ENCODE data around the gene NEK1.
A peak's percentile ranks its signal among the peaks of the same experiment; 100 is the strongest.
"Not testable (repeated sequence)": the region's sequence is repeated elsewhere in the genome, so short reads cannot be mapped to it uniquely, and the experiment has no call there.

The NEK1 gene

DNA sequence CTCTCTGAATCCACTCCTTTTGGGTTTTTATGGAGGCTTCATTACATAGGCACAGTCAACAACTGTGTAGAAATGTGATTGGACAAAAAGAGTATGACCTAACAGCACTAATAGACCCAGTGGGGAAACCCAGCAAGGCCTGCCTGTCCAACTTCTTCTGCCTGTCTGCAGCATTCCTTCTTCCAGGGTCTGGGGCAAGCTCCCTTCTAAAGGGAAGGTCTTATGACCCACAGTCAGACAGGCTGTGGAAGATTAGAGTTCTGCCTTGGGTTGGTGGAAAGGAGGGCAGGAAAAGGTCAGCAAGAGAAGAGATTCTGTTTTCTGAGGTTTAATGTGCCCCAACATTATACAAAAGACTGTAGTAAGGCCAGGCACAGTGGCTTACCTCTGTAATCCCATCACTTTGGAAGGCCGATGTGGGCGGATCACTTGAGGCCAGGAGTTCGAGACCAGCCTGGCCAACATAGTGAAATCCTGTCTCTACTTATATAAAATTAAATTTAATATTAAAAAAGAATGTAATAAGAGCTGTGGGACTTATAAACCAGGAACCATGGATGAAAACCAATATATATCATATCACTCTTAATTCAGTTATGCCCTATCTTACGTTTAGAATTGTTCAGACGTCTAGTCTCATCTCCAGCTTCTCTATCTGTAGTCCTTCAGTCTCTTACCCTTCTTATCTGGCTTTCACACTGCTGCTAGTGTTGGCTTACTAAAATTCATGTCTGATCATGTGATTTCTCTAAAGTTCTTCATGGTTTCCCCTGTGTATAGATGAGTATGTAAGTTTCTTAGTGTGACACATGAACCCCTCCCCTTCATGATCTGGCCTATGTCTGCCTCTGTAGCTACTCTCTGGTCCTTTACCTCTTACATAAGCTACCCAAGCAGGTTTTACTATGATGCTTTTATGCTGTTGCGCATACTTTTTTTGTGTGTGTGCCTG lies 14.2 kb upstream of the NEK1 start:
- no peak for DNase-seq (ENCODE audit: low read depth in 2 of 3, low spot score in 2 of 3)

DNA sequence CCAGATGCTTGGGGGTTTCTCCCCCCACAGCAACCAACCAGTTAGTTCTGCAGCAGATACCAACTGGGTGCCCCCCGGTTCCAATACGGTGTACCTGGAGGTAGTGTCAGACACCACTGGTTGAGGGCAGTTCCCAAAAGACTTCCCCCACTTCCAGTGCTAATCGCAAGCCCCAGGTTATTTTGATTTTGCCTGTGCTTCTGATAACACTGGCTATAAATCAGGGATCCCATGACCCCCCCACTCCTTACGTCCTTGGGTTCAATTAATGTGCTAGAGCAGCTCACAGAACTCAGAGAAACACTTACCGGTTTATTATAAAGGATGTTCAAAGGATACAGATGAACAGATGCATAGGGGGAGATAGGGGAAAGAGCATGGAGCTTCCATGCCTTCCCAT lies 13.5 kb upstream of the NEK1 start:
- no peak for DNase-seq (ENCODE audit: low read depth in 2 of 3, low spot score in 2 of 3)

DNA sequence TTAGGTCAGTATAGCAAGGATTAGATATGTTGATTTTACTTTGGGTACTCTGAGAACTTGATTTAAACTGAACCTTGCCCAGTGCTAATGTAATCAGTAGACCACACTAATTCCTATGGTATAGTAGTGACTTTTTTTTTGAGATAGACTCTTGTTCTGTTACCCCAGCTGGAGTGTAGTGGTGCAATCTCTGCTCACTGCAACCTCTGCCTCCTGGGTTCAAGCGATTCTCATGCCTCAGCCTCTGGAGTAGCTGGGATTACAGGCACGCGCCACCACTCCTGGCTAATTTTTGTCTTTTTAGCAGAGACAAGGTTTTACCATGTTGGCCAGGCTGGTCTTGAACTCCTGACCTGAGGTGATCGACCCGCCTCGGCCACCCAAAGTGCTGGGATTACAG lies 11.6 kb upstream of the NEK1 start:
- not testable (repeated sequence) for DNase-seq (ENCODE audit: low read depth in 2 of 3, low spot score in 2 of 3)

DNA sequence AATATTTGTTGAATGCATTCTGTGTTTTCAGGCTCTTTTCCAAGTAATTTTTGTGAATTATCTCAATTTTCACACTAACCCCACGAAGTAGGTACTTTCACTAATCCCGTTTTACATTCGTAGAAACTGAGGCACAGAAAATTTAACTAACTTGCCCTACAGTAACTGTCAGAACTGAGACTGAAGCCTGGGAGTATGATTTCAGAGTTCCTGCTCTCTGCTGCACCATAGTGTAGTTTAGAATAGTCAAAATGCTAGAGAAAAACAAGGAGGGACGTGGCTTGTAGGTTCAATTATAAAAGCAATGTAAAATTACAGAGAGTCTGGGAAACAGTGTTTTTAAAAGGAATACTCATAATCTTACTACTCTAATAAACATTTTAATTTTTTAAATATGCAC lies 10.2 kb upstream of the NEK1 start:
- DNase-seq (ENCODE audit: low read depth in 2 of 3, low spot score in 2 of 3) = no peak

DNA sequence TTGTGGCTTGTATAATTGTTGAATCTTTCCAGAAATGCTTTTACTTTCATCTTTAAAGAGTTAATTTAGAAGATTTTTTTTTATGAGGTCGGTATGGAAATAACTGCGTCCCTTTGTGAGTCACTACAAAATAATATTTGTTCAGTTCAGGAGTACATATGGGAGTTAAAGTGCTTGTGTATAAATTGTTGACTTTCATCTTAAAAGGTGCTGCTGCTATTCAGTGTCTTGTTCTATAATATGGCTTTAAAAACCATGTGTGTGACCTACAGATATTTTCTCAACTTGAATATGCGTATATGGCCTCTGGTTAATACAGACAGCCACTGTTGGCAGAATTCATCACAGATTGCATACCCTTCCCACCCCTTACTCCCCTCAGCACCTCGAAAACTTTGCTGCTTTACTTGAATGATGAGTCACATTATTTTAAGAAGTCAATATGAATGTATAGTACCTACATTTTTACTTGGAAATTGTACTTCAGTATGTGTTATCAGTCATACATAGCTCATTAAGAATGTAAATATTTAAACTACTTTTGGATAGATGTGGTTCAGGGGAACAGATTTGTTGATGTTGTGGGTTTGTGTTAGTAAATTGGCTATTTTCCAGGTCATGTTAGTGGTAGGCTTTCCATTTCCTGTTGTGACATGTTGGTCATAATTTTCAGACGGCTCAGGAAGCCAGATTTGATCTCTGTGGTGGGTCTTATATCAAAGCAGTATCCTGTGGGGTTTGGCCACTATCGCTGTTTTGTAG lies 9.5 kb upstream of the NEK1 start:
- DNase-seq (ENCODE audit: low read depth in 2 of 3, low spot score in 2 of 3) = no peak

DNA sequence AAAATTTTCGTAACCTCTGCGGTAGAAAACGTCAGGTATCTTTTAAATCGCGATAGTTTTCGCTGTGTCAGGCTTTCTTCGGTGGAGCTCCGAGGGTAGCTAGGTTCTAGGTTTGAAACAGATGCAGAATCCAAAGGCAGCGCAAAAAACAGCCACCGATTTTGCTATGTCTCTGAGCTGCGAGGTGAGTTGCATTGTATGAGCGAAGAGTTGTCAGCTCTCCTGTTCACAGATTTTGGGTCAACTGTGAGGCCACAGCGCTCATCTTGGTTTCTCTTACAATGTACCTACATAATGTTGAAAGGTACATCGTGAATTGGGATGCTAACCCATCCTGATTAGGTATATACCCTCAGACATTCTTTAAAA lies 8.5 kb upstream of the NEK1 start:
- no peak for DNase-seq (ENCODE audit: low read depth in 2 of 3, low spot score in 2 of 3)

DNA sequence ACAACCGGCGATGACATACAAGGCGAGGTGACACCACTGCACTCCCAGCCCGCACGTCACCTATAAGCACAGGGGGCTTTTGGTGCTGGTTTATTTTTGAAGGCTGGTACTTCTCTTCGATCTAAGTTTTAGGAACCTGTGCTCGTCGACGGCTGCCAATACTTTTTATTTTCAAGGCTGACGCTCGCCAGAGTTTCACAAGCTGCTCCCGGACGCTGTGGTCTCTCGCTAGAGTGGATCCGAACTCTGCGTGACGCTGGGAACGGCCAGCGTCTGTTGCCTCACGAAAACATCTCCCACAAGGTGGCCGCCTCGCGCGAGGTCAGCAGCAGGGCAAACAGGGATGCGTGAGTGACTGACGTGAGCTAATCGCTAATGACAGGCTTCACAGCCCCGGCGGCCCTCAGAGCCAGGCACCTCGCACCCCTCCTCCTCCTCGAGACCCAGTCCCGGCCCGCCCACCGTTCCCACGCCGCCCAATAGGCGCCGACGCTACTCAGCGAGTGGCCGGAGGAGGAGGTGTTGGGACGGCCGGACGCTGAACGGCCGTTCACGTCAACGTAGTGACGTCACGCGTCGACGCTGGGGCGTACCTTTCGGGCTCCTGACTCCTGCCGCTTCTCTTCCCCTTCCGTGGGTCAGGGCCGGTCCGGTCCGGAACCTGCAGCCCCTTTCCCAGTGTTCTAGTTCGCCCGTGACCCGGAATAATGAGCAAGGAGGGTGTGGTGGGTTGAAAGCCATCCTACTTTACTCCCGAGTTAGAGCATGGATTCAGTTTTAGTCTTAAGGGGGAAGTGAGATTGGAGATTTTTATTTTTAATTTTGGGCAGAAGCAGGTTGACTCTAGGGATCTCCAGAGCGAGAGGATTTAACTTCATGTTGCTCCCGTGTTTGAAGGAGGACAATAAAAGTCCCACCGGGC lies 7.8 kb upstream of the NEK1 start, which contains the start of gene CLCN3:
CLCN3 (plus strand) TSS at position 621 of the 922 bp plus-strand sequence. CDS start 15,351 bp downstream, outside the sequence.
- peak; percentile 72 to 89 (median 83) for DNase-seq (ENCODE audit: low read depth in 2 of 3, low spot score in 2 of 3)

DNA sequence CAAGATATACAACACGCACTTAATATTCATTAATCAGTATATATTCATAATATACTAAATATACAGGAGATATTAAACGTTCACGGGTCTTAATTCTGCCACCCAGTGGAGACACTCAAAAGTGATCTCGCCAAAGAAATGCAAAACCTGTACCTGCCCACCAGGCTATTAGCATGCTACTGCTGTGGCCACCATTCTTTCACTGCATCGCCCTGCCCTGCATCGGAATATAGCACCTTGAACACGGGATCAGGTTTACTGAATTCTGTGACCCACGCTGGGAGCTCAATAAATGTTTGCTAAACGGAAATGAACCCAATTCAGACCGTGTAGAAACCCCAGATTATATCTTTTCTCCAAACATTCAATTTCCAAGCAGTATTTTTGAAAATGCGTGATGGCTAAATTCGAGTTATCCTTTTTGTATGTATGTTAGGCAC lies 7.2 kb upstream of the NEK1 start:
- peak in 1 of 3 experiments; percentile 14 for DNase-seq (ENCODE audit: low read depth in 2 of 3, low spot score in 2 of 3)

DNA sequence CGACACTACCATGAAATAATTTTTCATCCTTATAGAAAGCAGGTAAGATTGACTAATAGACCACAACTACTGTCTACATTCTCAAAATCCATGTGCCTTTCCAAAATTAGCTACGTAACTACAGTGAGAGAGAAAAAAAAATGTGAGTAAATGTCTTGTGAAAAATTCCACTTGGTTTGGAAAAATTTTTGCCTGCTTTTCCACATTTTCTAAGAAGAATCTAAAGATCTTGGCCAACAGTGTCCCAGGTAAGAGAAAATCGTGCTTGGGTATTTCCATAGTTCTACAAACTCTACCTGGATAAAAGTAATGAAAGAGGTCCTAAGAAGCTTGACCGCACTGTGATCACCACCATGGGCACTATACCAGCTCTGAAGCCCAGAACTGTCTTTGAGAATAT lies 6.6 kb upstream of the NEK1 start:
- no peak for DNase-seq (ENCODE audit: low read depth in 2 of 3, low spot score in 2 of 3)

DNA sequence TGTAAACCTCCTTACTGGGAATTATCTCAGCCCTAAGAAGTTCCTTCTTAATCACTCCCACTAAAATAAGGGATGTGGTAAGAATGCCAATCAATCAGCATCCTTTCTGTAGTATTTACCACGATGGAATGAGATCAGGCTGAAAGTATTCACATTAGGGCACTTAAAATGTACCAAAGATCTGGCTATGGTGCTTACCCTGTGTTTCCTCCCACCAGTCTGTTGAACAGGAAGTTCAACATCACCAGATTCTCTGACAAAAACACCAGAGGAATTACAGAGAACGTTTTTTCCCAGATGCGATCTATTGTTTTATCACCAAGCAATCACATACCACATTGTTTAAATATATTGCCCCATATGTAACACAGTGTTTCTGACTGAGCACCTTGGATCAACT lies 5.9 kb upstream of the NEK1 start:
- no peak for DNase-seq (ENCODE audit: low read depth in 2 of 3, low spot score in 2 of 3)

DNA sequence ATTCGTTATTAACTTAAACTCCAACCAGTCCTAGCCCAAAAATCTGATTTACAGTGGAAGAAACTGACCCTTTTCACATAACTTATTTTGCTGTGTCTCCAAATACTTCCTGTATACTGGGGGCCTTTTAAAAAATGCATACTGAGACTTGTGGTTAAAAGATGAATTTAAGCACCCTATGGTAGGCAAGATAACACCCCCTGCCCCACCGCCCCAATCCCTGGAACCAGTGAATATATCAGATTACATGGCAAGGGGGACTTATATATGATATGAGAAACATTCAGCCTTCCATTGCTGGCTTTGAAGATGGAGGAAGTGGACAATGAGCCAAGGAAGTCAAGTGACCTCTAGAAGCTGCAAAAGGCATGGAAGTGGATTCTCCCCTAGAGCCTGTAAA lies 4.9 kb upstream of the NEK1 start:
- no peak for DNase-seq (ENCODE audit: low read depth in 2 of 3, low spot score in 2 of 3)

DNA sequence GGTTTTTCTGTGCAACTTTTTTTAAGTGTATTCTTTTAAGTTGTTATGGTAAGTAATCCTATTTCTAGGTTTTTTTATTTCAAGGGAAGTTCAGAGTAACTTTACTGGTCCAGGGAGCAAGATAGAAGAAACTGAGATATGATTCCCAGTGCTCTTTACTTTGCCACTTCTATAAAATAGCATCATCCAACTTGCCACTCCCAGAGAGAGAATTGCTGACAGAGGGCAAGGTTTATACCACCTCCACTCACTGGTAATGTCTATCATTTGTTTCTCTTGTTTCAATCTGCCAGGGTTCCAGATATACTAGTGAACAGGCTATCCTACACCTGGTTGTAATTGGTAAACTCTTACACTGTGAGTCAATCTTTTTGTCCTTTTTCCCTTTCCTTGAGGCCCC lies 4.5 kb upstream of the NEK1 start:
- DNase-seq (ENCODE audit: low read depth in 2 of 3, low spot score in 2 of 3) = no peak

DNA sequence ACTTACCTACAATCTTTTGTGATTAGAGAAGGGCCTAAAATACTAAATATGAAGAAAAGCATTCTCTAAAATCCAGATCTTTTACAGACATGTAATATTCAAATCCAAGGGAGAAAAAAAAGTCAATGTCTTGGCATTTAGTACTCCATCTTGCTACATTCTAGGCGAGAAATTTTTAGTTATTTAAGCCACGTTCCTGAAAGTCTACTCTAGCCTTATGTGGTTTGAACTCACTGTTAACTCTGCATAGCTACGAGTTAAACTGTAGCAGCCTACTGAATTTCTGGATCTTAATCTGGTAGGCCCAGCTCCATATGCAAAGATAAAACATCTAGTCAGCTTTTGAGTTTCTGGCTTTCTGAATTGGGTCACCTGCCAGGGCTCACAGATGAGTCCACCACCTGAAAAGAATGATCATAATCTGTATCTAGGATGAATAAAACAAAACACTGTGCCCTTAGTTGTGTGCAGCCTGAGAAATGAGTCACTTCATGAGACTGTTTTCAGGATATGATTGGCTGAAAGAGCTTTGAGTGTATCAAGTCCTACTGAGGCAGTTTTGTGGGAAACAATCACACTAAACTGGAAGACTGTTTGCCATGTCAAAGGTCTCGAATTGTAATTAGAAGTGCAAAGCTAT lies 3.2 kb upstream of the NEK1 start:
- DNase-seq (ENCODE audit: low read depth in 2 of 3, low spot score in 2 of 3) = no peak

DNA sequence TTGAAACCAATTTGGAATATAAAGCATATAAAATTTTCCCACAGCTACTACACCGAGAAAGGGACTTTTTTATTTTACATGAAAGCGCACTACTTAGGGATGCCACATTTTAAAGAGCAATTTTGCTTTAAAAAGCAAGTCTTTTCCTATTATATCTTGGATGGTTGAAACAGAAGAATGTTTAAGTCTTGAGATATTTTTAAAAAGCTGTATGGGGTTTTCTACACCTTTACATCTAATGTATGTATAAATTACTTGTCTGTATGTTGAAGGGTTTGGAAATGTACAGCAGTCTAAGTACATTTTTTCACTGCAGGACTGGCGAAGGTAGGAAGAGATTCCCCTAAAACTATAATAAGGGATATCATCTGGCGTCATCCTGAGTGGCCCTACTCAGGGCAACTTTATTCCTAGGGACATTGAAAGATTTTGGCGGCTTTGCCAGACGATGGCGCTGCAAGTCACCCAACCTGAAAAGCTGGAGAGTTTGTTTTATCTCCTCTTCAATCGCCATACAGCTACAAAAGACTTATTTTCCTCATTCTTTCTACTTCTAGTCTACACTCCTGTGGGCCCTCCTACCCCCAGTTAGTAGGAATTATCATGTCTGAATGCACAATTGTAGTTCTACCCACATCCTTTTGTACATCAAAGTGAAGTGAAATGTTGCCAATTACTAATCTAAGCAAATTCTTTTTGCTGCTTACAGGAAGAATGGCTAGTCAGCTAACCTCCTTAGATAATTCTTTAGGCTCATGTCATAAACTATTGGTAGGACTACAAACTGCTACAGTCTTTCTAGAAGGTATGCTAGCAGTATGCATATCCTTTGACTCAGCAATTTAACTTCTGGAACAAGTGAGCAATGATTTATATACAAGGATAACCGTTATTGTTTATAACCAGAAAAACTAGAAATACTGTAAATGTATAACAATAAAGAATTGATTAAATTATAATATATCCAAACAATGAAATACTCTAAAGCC lies 782 bp upstream of the NEK1 start:
- peak; percentile 15 to 30 (median 21) for DNase-seq (ENCODE audit: low read depth in 2 of 3, low spot score in 2 of 3)

DNA sequence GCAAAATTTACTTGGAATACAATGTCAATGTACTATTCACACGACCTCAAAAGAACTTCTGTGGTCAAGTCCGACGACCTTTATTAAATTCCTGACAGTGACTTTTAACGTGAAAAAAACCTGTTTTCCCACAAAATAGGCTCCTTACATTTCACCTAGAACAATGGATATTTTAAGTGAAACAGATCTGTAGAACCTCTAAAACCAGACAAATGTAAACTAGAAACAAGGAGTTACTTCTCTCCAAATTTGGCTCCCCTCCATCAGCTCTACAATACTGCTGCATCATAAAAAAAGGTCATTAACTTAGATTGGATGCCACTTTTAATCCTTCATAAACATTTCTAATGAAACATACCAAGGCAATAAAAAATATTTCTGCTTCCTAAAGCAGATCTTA lies 1.2 kb downstream of the NEK1 start:
- no peak for DNase-seq (ENCODE audit: low read depth in 2 of 3, low spot score in 2 of 3)

DNA sequence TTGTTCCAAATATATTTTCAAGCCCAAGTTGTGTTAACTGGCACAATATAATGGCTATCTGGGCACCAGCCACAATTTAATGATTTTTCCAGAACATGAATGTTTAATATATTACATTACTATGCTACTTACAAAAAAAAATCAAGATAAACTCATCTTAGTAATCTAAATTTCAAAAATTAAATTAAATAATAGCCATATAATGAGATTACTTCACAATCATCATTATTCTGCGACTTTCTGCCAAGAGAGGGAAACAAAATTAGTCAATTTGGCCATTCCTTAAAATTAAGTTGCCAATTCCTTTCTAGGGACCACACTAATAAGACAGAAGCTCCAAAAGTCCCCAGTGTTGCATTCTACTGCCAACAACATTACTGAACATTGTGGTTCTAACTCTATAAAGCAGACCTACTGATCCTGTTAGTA lies 7.5 kb downstream of the NEK1 start:
- DNase-seq (ENCODE audit: low read depth in 2 of 3, low spot score in 2 of 3) = no peak

DNA sequence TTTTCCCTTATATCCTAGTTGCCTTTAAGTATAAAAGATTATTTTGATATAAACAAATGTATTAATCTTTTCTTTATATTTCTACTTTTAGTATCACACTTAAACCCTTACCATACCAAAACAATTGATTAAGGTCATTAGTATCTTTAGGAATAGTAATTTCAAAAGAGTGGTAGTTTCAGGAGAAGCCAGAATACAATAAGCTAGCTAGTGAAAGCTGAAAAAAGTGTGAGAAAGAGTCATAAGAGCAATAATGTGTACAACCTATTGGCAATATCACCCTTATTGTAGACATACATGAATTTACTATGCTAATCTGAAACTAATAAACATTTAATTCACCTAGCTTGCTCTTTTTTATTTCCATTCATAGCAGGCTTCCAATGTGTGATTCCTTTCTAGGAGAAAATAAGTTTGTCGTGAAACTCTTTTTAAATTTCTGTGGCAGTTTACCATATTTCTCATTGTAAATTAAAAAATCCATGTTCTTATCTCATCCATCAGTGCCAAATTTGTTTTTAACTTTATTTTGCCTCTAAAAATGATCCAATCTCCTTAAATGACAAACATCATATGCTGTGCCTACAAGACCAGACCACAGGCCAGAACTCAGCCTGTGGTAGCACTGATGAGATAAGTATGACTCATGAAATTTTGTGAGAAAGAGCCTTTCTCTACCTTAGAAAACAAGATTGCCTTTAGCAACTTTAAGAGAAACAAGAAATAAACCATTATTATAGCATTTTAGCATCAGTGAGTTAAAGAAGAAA lies 8.1 kb downstream of the NEK1 start:
- no peak for DNase-seq (ENCODE audit: low read depth in 2 of 3, low spot score in 2 of 3)

DNA sequence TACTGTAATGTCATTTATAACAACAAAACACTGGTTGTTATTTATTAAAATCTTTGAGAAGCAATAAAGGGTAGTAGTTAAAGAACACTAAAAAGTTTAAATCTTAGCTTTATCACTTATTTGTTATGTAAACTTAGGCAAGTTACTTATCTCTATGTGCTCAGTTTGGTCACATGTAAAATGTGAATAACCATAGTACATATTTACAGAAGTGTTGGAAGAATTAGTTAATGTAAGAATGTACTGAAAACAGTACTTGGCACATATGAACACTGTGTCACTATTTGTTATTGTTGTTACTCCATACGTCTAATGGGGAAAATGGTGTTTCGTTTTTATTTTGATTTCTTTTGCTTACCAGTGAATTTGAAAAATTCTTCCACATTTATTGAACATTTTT lies 9.1 kb downstream of the NEK1 start:
- DNase-seq (ENCODE audit: low read depth in 2 of 3, low spot score in 2 of 3) = no peak

Measured in activated CD8-positive, alpha-beta memory T cell treated with anti-CD3 and anti-CD28 coated beads for 48 hours (primary cell).